ENCODE results near the gene CST11.

GRCh38 chr20:23403751-23404150 is 48.9 kb downstream of the CST11 start:
- no peak for TF ChIP-seq CTCF (IDR thresholded peaks at IDR 0.05)
- no peak for TF ChIP-seq POLR2A (IDR thresholded peaks at IDR 0.05)

Measured in gastroesophageal sphincter (tissue), 3 donors.